ENCODE data around the gene GNG7.

The GNG7 gene

GRCh38 chr19:2625434-2625833 lies 77.1 kb downstream of the GNG7 start:
- H3K4me3 ChIP-seq (ENCODE audit: low read depth, low read length) = no peak overlapping the region
- TF ChIP-seq CTCF (IDR thresholded peaks at IDR 0.05; ENCODE audit: borderline replicate concordance, insufficient read depth, low read depth, low read length) = no peak

GRCh38 chr19:2624537-2625091 lies 77.9 kb downstream of the GNG7 start:
- peak; percentile 24; the same call in 1 of the 2 replicates for TF ChIP-seq CTCF (IDR thresholded peaks at IDR 0.05; ENCODE audit: borderline replicate concordance, insufficient read depth, low read depth, low read length)
- peak overlapping the region; percentile 11 for H3K4me3 ChIP-seq (ENCODE audit: low read depth, low read length)

GRCh38 chr19:2623798-2624197 lies 78.7 kb downstream of the GNG7 start:
- TF ChIP-seq CTCF (IDR thresholded peaks at IDR 0.05; ENCODE audit: borderline replicate concordance, insufficient read depth, low read depth, low read length) = no peak

GRCh38 chr19:2622371-2622961 lies 80.0 kb downstream of the GNG7 start:
- H3K4me3 ChIP-seq (ENCODE audit: low read depth, low read length) = peak overlapping the region; percentile 26

More at GRCh38 chr19:2623798-2624197, 78.7 kb downstream of the GNG7 start:
- H3K4me3 ChIP-seq (ENCODE audit: low read depth, low read length) = no peak overlapping the region

- no peak overlapping the region for H3K4me3 ChIP-seq (ENCODE audit: low read depth, low read length)
- TF ChIP-seq CTCF (IDR thresholded peaks at IDR 0.05; ENCODE audit: borderline replicate concordance, insufficient read depth, low read depth, low read length) = no peak
These were observed 83.4 kb downstream of the GNG7 start for GRCh38 chr19:2619076-2619475.

- no peak overlapping the region for H3K4me3 ChIP-seq (ENCODE audit: low read depth, low read length)
- TF ChIP-seq CTCF (IDR thresholded peaks at IDR 0.05; ENCODE audit: borderline replicate concordance, insufficient read depth, low read depth, low read length) = no peak
These were observed 83.9 kb downstream of the GNG7 start for GRCh38 chr19:2618611-2619010.

- no peak for TF ChIP-seq CTCF (IDR thresholded peaks at IDR 0.05; ENCODE audit: borderline replicate concordance, insufficient read depth, low read depth, low read length)
- H3K4me3 ChIP-seq (ENCODE audit: low read depth, low read length) = no peak overlapping the region
These were observed 84.9 kb downstream of the GNG7 start for GRCh38 chr19:2617393-2618165.
